HG02623 (cell line): ENCODE measurements around the gene FCER1G.
"Not testable (repeated sequence)": the region's sequence is repeated elsewhere in the genome, so short reads cannot be mapped to it uniquely, and the experiment has no call there.

Experiments
- ATAC-seq: cut with Tn5 transposase; IDR thresholded peaks from one replicate; pipeline ENCODE4 v1.9.1; 2021; ENCODE audit warnings: moderate library complexity; ENCODE audit not compliant: unreplicated experiment

Gene FCER1G

DNA sequence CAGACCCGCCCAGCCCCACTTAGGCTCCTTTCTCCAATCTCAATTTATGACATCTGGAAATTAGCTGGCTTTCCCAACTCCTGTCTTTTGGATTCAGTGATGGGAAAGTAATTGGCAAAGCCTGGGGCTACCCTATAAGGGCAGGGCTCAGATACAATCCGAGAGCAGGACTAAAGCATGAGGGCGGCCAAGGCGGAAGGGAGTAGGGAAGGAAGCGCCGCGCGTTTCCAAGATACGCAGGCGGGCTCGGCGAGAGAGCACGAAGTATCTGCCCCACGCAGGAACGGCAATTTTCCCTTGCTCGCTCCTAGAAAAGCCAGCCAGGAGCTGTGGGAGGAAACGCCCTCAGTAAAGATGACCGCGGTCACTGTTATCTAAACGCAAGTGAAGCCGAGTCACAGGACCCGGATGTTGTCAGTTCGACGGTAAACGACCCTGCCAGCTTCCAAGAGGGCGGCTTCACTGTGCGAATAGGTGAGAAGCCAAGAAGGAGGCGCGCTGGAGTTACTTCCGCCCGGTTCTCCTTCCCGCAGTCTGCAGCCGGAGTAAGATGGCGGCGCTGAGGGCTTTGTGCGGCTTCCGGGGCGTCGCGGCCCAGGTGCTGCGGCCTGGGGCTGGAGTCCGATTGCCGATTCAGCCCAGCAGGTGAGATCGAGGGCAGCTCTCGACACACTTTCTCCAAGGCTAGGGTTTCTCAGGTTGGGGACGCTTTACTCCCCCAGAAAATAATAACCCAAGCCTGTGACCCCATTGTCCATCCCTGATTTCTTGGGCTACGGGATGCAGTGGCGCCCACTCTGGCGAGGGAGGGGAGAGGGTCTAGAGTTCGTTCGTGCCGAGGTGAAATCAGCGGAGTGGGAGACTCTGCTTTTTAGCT lies 13.0 kb upstream of the FCER1G start, which contains the start of gene NDUFS2:
Gene NDUFS2 (plus strand): TSS at position 532 of the 877 bp plus-strand sequence. CDS start 19 bp downstream, at position 551.
- peak; percentile 92 for ATAC-seq

DNA sequence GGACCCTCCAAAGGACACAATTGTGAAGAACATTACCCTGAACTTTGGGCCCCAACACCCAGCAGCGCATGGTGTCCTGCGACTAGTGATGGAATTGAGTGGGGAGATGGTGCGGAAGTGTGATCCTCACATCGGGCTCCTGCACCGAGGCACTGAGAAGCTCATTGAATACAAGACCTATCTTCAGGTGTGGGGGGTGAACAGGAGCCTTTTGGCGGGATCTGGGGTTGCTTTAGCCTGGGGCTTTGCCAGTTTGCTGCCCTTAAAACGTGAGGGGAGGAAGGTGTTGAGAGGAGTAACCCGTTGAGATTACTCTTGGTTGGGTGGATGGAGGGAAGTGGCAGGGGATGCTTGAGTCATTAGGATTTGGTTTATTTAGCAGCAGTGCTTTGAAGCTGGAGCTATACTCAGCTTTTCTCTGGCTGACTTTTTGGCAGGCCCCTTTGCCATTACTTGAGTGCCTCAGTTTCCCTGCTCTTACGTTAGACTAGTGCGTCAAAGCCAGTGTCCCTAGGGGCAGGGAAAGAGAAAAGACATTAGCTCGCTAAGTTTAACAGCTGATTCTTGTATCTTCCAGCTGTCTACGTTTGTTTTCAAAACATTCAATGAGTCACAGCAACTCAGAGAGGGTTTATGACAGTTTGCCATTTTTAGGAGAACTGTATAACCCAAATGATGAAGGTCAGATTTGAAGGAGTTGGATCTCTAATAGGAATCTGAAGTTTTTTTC lies 8.5 kb upstream of the FCER1G start:
- no peak for ATAC-seq

DNA sequence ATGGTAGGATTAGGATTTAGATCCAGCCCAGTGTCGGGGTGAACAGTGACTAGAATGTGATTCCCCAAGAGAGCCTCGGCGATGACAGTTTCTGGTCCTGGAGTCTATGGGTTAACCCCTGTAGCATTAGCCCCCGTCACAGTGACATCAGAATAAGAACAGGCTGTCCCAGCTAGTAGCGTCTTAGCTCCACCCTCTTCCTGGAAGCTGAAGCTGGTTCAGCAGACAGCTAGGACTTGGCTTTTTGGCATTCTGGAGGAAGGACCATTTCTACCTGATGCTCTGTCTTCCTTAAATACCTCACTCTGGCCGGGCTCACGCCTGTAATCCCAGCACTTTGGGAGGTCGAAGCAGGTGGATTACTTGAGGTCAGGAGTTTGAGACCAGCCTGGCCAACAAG lies 7.9 kb upstream of the FCER1G start:
- no peak for ATAC-seq

DNA sequence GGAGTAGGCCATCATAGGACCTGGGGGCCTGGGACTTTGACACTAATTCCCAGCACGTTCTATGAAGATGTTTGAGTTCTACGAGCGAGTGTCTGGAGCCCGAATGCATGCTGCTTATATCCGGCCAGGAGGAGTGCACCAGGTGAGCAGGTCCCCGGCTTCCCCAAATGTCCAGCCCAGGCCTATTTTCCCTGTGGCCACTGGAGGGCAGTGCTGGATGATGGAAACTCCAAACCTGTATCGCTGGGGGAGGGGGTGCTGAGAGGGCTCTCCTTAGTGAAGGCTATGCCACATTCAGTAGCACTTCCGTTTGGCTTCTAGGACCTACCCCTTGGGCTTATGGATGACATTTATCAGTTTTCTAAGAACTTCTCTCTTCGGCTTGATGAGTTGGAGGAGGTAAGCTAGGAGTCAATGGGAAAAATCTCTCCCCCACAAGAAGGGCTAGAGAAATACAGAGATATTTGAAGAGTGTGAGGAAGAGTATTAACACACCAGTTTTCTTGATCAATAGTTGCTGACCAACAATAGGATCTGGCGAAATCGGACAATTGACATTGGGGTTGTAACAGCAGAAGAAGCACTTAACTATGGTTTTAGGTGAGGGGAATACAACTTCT lies 5.2 kb upstream of the FCER1G start:
- ATAC-seq, result no peak

DNA sequence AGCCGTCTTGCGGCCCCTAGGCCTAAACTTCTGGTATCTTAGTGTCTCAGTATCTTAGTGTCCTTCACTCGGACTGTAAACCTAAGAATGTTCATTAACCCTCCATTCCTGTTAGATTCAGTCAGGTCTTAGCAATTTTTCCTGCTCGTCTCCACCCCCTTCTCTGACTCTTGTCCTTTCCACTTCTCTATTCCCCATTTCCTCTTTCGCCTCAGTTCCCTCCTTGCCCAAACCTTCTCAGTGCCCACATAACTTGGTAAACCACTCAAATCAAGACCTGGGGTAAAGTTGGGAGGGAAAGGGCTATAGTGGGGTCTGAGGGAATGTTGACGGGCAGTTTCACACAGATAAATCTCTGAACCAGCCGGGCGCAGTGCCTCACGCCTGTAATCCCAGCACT lies 726 bp upstream of the FCER1G start:
- no peak for ATAC-seq

DNA sequence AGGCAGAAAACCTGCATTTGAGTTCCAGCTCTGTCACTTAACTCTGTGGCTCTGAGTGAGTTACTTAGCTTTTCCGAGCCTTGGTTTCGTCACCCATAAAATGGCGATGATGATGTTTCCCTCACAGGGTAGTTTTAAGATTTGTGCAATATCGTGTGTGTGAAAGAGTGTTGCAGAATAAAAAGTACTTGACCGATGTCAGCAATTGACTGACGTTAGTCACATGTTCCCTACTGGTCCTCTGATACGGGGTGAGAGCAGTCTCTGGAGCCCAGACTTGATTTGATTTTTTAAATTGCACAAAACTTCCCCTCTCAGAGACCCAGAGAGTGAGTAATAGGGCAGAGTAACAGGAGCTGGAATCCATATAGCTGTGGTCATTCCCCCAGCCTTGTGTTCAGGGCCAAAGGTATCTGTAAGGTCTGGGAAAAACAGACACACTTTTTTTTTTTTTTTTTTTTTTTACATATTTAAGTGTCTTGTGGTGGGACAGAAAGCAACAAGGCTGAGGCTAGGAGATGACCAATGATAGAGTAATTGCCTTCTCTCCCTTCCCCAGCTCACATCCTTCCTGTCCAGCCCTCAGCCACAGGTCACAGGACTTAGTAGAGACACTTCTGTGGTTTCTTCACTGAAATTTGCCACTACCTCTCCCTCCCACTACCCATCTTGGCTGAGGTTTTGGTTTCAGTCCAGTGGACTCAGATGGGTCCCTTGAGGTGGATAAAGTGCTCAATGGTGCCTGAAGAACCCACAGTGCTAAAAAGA lies 2.0 kb downstream of the FCER1G start:
- ATAC-seq, result peak; percentile 83

DNA sequence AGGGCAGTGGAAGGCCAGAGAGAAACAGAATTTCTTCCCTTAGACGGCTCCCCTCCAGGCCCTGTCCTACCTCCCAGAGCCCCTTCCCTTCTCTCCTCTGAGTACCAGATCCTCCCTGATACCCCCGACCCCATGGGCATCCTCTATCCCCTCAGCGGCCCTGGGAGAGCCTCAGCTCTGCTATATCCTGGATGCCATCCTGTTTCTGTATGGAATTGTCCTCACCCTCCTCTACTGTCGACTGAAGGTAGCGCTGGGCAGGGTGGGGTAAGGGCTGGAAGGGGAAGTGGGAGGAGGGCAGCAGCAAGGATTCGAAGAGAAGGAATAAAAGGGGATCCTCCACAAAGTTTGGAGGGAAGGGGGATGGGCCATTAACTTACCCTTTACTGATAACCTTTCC lies 2.7 kb downstream of the FCER1G start:
- no peak for ATAC-seq

DNA sequence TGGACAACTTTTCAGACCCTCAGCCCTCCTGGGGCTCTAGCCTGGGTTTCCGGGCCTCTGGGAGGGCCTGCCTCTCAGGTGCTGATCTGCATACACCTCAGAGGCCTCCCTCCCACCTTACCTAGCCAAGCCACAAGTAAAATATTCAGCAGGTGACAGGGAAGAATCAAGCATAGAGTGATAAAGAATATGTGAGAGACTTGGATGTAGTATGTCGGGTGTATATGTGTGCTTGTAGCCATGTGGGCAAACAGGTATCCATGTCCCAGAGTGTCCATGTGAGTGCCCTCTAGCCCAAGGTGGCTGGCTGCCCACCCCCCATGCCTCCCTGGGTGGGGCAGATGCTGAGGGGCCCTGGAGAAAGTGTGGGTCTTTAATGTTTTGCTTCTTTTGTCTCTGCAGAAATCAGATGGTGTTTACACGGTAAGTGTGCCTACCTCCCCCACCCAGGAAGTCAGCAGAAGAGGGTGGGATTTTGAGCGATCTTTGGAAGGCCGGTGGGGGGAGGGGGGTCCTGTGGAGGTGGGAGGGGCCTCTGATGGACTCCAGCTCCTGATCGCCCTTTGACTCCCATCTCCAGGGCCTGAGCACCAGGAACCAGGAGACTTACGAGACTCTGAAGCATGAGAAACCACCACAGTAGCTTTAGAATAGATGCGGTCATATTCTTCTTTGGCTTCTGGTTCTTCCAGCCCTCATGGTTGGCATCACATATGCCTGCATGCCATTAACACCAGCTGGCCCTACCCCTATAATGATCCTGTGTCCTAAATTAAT lies 3.4 kb downstream of the FCER1G start:
- no peak for ATAC-seq

DNA sequence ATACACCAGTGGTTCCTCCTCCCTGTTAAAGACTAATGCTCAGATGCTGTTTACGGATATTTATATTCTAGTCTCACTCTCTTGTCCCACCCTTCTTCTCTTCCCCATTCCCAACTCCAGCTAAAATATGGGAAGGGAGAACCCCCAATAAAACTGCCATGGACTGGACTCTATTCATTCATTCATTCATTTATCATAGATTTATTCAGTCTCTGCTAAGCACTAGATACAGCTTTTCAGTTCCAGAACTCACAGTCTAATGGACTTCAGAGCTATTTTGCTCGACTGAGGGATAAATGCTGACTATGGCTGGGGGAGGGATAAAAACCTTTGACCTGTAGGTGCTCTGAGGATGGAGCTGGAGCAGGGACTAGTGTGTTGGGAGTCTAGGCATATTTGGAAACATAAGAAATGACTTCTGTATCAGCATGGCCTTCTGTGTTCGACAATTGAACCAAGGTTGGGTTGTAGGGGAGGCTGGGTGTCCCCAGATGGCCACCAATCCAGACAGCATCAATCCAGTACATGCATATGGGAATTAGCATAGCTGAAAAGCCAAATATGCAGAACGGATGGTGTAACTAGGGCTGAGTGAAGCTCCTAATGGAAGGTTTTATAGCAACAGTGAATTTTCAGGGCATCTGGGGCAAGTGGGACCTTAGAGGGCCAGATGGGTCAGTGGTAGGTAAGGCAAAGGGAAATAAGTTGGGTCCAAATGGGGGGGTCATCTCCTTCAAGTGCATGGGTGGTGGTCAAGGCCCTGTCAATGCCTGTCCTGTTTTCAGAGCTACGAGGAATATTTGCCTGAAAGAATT lies 4.2 kb downstream of the FCER1G start:
- ATAC-seq, result no peak

DNA sequence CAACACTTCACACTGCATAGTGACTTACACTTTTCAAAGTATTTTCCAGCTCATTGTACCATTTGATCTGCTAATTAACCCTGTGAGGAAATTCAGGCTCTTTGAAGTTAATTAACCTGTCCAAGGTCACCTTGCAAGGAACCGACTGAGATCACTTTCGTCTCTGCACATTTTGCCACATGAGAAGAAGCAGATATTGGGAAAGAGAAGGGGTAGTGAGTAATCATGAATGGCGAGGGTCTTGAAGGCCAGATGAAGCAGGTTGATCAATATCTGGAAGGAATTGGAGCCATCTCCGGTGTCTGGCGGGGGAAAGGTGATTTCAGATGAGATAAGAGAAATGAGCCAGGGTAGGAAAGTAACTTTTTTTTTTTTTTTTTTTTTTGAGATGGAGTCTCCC lies 4.9 kb downstream of the FCER1G start:
- no peak for ATAC-seq

DNA sequence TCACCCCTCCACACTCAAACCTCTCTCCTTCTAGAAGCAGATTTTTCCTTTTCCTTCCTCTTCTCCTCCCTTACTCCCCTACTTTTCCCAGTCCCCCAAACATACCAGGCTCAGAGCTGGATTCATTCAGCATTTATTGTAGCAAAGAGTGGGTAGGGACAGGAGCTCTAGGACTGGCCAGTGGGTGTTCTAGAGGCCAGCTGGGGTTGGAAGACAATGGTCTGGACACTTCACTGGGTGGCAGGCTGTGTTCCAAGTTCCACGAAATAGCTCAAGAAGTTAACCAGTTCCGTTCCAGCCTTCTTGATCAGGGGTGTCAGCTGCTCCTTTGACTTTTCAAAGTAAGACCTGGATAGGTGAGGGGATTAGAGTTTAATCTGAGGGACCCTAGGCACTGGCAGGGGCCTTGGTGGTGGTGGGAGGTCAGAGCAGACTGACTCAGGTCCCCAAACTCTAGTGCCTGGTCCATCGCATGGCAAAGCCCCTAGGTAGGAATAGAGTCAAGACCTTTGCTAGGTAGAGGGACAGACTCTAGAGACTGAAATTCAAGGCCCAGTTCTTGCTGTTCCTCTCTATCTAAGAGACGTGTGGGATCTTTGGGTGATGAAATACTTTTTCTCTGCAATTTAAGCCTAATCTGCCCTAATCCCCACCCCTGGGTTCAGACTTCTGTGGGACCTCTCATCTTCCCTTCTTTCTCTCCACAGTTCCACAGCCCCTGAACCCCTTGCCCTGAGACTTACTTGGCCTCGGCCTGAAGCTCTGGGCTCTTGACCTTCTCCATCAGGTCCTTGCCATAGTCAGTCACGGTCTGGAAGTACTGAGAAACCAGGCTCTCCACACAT lies 7.3 kb downstream of the FCER1G start:
- ATAC-seq, result no peak

DNA sequence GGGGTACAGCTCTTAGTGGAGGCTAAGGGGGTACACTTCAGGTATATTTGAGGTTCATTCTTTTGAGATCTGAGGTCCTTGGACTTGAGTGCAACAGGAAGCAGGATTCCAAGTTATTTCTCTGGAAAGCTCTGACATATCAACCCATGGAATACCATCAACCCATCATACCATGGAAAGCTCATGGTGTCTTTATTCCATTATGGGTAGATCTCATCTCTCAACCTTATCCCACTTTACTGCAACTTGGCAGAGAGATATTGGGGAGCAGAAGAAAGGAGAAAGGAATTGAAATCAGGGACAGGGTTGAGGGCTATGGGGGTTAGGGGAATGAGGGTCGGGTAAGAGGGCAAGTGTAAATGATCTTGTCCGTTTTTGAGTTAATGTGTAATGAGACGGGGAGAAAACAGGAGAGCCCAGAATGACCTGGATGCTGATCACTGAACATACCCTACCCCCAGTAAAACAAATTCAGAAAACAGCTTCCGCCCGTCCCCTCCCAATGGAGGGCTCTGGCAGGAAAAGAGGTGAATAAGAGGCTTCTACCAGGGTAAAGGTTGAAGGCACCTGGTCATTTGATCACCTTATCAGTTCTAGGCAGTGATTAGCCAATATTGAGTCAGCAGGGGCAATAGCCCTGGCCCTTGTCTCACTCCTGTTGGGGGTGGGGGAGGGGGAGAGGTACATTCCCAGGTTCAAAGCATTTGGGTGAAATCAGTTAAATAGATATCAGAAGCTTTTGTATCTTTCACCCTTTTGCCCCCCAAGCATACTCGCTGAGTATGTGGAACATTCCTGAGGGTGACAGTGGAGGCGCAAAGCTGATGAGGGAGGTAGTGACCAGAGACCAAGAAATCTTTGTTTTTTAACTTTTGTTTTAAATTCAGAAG lies 9.0 kb downstream of the FCER1G start:
- no peak for ATAC-seq

DNA sequence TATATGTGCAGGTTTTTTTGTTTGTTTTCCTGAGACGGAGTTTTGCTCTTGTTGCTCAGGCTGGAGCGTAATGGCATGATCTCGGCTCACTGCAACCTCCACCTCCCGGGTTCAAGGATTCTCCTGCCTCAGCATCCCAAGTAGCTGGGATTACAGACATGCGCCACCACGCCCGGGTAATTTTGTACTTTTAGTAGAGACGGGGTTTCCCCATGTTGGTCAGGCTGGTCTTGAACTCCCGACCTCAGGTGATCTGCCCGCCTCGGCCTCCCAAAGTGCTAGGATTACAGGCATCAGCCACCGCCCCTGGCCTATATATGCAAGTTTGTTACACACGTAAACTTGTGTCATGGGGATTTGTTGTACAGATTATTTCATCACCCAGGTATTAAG lies 9.6 kb downstream of the FCER1G start:
- ATAC-seq, result not testable (repeated sequence)

DNA sequence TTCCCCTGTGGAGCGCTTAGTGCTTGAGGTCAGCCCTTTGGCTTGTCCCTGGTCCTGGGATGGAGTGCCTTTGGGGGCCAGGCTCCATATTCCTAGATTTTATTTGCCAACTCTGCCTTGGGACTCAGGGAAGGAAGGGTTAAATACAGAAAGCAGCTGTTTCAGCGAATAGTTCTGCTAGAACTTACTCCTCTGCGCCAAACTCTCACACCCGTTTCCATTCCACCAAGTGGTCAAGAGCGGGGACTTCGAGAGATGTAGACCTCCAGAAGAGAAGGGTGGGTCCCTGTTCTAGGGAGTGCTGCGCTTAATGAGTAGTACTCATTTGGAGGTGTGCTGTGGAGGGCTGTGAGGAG lies 10.1 kb downstream of the FCER1G start:
- ATAC-seq, result no peak

DNA sequence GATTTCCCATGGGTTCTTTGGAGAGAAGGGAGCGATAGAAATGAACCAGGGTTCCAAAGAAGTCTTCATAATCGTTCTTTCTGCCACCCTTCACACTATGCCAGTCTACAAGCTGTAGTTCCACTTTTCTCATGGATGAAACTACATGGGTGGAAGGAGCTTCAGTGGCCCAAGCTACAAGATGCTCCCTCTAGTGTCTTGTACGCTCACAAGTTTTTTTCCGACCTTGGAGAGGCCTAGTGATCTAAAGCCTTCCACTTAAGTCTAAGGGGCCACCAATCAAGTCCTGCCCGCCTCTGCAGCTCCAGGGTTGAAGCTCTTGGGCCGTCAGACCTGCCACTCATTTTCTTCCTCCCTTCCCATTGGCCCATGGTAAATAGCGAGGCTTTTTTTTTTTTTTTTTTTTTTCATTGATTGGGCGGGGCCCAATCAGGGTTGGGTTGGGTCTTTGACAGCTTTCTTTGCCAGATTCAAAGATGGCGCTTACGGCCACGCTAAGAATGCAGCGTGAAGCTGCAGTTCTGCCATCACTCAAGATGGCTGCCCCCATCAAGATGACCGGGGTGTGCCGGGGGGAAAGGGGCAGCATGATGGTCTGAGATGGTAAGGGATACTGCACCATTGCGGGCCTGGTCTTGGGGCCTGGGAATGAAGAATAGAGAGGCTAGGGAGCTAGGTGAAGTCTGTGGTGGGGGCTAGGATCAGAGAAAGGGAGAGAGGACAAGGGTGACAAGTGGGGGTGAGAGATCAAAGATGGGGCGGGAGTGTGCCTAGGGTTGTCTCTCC lies 10.6 kb downstream of the FCER1G start, which contains the start of gene TOMM40L:
Gene TOMM40L (plus strand): TSS at position 527 of the 786 bp plus-strand sequence. CDS start 430 bp downstream, outside the sequence.
- ATAC-seq, result peak; percentile 92

DNA sequence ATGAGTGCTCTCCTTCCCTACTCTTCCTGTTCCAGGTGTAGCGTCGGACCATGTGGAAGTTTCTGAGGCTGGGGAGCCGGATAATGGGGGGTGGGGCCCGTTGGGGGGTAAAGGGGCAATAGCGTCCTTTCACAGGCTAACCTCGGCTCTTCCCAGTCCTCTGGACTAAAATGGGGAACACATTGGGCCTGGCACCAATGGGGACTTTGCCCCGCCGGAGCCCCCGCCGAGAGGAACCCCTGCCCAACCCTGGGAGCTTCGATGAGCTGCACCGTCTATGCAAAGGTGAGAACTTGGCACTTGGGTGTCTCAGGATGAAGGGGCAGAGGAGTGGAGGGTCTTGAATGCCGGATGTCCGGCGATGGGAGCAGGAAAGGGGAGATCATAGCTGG lies 11.2 kb downstream of the FCER1G start:
- no peak for ATAC-seq

DNA sequence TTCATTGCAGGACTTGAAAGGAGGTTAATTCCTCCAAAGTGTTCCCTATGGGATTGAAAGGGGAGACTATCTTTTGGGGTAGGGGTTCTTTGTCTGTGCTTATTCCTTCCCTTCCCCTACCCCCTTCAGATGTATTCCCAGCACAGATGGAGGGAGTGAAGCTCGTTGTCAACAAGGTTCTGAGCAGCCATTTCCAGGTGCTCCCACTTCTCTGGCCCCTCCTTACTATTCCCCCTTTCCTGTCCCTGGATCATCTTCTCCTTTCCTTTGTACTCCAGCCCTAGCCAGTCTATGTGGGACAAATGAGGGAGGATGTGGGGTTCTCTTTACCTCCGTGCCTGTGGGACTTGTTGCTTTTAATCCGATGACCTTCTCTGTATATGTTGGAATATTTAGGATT lies 11.7 kb downstream of the FCER1G start:
- no peak for ATAC-seq
